Mucosa of descending colon (tissue), 3 donors: ENCODE data around the gene SSC5D. TPM values are rescaled to one million over a fixed set of nuclear protein-coding genes. Genes with fewer than 3 reads are reported as not detected.

Experiments used
- ATAC-seq: fragments of 200-7000 bp; cut with Tn5 transposase; one replicate; pipeline ENCODE4 v1.9.1; 2020; ENCODE audit warnings: mild to moderate bottlenecking, moderate library complexity
- DNase-seq, 3 donors: peaks; one replicate each; pipeline ENCODE4 v3.0.0-alpha.2; 2020
- H3K36me3 ChIP-seq: fragments of 200-600 bp; one replicate; pipeline ENCODE4 v1.8.0; 2021; ENCODE audit warnings: low read depth, mild to moderate bottlenecking
- H3K4me1 ChIP-seq: fragments of 200-600 bp; one replicate; pipeline ENCODE4 v1.8.0; 2021; ENCODE audit warnings: low read depth, mild to moderate bottlenecking
- H3K4me3 ChIP-seq: fragments of 200-600 bp; one replicate; pipeline ENCODE4 v1.8.0; 2021; ENCODE audit warnings: mild to moderate bottlenecking
- H3K9me3 ChIP-seq: fragments of 200-600 bp; one replicate; pipeline ENCODE4 v1.8.0; 2021; ENCODE audit warnings: mild to moderate bottlenecking
- CTCF ChIP-seq: fragments of 200-600 bp; IDR thresholded peaks from one replicate; pipeline ENCODE4 v1.8.0; 2022; ENCODE audit warnings: antibody characterized with exemption, mild to moderate bottlenecking
- intact Hi-C, 2 donors: fragments of 100-400 bp; cut with DNase I in 1 of 2; cut with micrococcal nuclease in 1 of 2; formaldehyde crosslinking; loops; one replicate each; pipeline versions ENCODE4 v1.11.0 to v1.11.1; 2022; cut with DNase I, micrococcal nuclease
- total RNA-seq, 3 donors: library from RNA; stranded (reverse); fragmentation: NEBNext Ultra II Directional in 2 of 3; extraction: Animal tissue kit (Norgen Biotek cat#: 25700) in 2 of 3; gene quantifications; one replicate each; pipeline versions ENCODE4 v1.2.1 to v1.2.4, GENCODE V29; 2021 to 2023
- donor health status: DM: no; HTN: no; CAD: no; lungs with moderate emphysema.
- donor health status: DM: no; HTN: no; CAD: no.
- donor health status: DM: no; HTN: yes; CAD: no.

SSC5D gene
- total RNA-seq, 3 donors from 2014 or later: 2.6 to 35.0 (median 4.0) TPM

GRCh38 chr19:55472463-55472862 lies 15.8 kb upstream of the SSC5D start:
- peak; percentile 10 for ATAC-seq
- no peak for DNase-seq

GRCh38 chr19:55473225-55474012 lies 14.8 kb upstream of the SSC5D start:
- DNase-seq: no peak
- H3K9me3 ChIP-seq: no peaks in the 10 kb centered on the region
- H3K36me3 ChIP-seq: no peaks in the 10 kb centered on the region
- TF ChIP-seq CTCF: no peak
- peaks cover 12% of the 10 kb centered on the region for H3K4me1 ChIP-seq
- ATAC-seq: no peak
- no peak overlapping the region for H3K4me3 ChIP-seq
- intact Hi-C loops: no loop called here

More at GRCh38 chr19:55472463-55472862, 15.8 kb upstream of the SSC5D start:
- H3K4me3 ChIP-seq: no peak overlapping the region
- H3K36me3 ChIP-seq: no peaks in the 10 kb centered on the region
- peaks cover 12% of the 10 kb centered on the region for H3K4me1 ChIP-seq
- H3K9me3 ChIP-seq: no peaks in the 10 kb centered on the region
- TF ChIP-seq CTCF: no peak
- intact Hi-C loops: no loop called here

- Histone ChIP-seq H3K36me3 (no peaks in the 10 kb centered on the region), H3K4me3 (no peak overlapping the region), H3K9me3 (no peaks in the 10 kb centered on the region), H3K4me1 (peaks cover 12% of the 10 kb centered on the region)
- peak in 2 of 3 donors; percentile 23 to 58 for DNase-seq
- intact Hi-C loops: no loop called here
- ATAC-seq: no peak
- no peak for TF ChIP-seq CTCF
Observed at GRCh38 chr19:55474269-55475265, 13.7 kb upstream of the SSC5D start.

- ATAC-seq (peak; percentile 97), DNase-seq (peak; percentile 99 to 100 (median 99))
- Histone ChIP-seq H3K36me3 (no peaks in the 10 kb centered on the region), H3K9me3 (no peaks in the 10 kb centered on the region), H3K4me3 (peak within 1 kb of the TSS; percentile 50), H3K4me1 (peaks cover 12% of the 10 kb centered on the region)
- intact Hi-C loops: no loop called here
- TF ChIP-seq CTCF: no peak
Observed at GRCh38 chr19:55476100-55476775, 12.0 kb upstream of the SSC5D start, which contains the start of gene ZNF628. Gene ZNF628 (plus strand): TSS chr19:55476617. CDS start chr19:55479911, 3,294 bp downstream.

- no peak for TF ChIP-seq CTCF
- Histone ChIP-seq H3K4me1 (peaks cover 12% of the 10 kb centered on the region), H3K36me3 (no peaks in the 10 kb centered on the region), H3K4me3 (no peak overlapping the region), H3K9me3 (no peaks in the 10 kb centered on the region)
- intact Hi-C loops: no loop called here
- ATAC-seq: no peak
- peak in 1 of 3 donors; percentile 55 for DNase-seq
Observed at GRCh38 chr19:55477905-55478304, 10.3 kb upstream of the SSC5D start.
